Cardiac muscle cell (in vitro differentiated cells and primary cell): ENCODE results near the gene TNS1. TPM values are rescaled to one million over a fixed set of nuclear protein-coding genes. Genes with fewer than 3 reads are reported as not detected.
A peak's percentile ranks its signal among the peaks of the same experiment; 100 is the strongest.

Experiments
- DNase-seq, 2 donors: peaks; one replicate each; pipeline versions ENCODE4 v3.0.0 to v3.0.0-alpha.2; 2010 to 2017; ENCODE audit warnings: low read depth in 1 of 2, low spot score in 1 of 2
- H3K27ac ChIP-seq: fragments of 200-600 bp; sonication (generic); 2 replicates; pipeline ENCODE4 v1.5.1; 2016
- H3K27me3 ChIP-seq: fragments of 200-600 bp; sonication (generic); 2 replicates; pipeline ENCODE4 v1.6.0; 2016; ENCODE audit warnings: control low read depth
- H3K36me3 ChIP-seq: fragments of 200-600 bp; sonication (generic); 2 replicates; pipeline ENCODE4 v1.5.1; 2016; ENCODE audit warnings: control low read depth
- H3K4me1 ChIP-seq: fragments of 200-600 bp; sonication (generic); 2 replicates; pipeline ENCODE4 v1.8.1; 2017; ENCODE audit warnings: low read depth, mild to moderate bottlenecking, mixed run types
- H3K4me3 ChIP-seq: fragments of 200-600 bp; sonication (generic); 2 replicates; pipeline ENCODE4 v1.5.1; 2016; ENCODE audit warnings: mild to moderate bottlenecking
- H3K9me3 ChIP-seq: fragments of 200-600 bp; sonication (generic); 2 replicates; pipeline ENCODE4 v1.5.1; 2017; ENCODE audit warnings: low read depth, mild to moderate bottlenecking, control low read depth
- CTCF ChIP-seq: IDR thresholded peaks from 2 replicates; pipeline ENCODE4 v1.5.1; 2012; ENCODE audit warnings: low read depth, mild to moderate bottlenecking, low read length
- polyA plus RNA-seq: library from polyadenylated mRNA; unstranded; fragments of >200 nt; fragmentation: Nextera tagmentation; extraction: Ambion mirVana; gene quantifications from 2 replicates; pipeline ENCODE4 v1.2.1, GENCODE V29; 2016
- total RNA-seq: library from RNA; depleted of rRNA; stranded (reverse); fragments of >200 nt; gene quantifications from 2 replicates; pipeline ENCODE4 v1.2.3, GENCODE V29; 2016

Gene TNS1
- total and polyA plus RNA-seq, 2 experiments from 2014 or later, result 16.7 to 44.3 TPM

- Histone ChIP-seq H3K4me3 (no peak overlapping the region), H3K27me3 (no peaks in the 10 kb centered on the region), H3K9me3 (no peaks in the 10 kb centered on the region), H3K27ac (no peak overlapping the region), H3K4me1 (peaks cover 33% of the 10 kb centered on the region), H3K36me3 (peaks cover 3% of the 10 kb centered on the region)
- TF ChIP-seq CTCF, result no peak
- DNase-seq, result no peak
Observed at GRCh38 chr2:217846321-217846743, 156.5 kb downstream of the TNS1 start.

GRCh38 chr2:217845301-217845700 is 157.5 kb downstream of the TNS1 start:
- Histone ChIP-seq H3K27ac (no peak overlapping the region), H3K9me3 (no peaks in the 10 kb centered on the region), H3K4me3 (no peak overlapping the region), H3K4me1 (peaks cover 25% of the 10 kb centered on the region), H3K36me3 (peaks cover 3% of the 10 kb centered on the region), H3K27me3 (peaks cover 6% of the 10 kb centered on the region)
- DNase-seq, result no peak
- no peak for TF ChIP-seq CTCF

DNA sequence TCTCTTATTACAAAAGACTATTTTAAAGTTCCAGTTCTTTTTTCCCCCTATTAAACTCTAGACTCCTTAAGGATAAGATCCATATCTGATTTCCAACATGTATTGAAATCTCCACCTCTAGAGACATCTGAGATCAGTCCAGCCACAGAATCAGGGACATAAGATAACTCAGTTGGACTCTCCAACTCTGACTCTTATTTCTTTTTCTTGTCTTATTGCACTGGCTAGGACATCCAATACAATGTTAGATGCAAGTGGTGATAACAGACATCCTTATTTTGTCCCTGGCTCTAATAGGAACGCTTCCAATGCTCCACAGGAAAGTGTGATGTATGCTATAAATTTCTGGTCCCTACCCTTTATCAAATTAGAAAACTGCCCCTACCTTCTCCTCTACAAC is 158.1 kb downstream of the TNS1 start:
- Histone ChIP-seq H3K4me3 (no peak overlapping the region), H3K4me1 (peaks cover 25% of the 10 kb centered on the region), H3K9me3 (no peaks in the 10 kb centered on the region), H3K27me3 (peaks cover 12% of the 10 kb centered on the region), H3K27ac (no peak overlapping the region), H3K36me3 (peaks cover 3% of the 10 kb centered on the region)
- no peak for TF ChIP-seq CTCF
- no peak for DNase-seq

- Histone ChIP-seq H3K27ac (peak overlapping the region; percentile 56), H3K27me3 (peaks cover 20% of the 10 kb centered on the region), H3K36me3 (peaks cover 3% of the 10 kb centered on the region), H3K4me3 (no peak overlapping the region), H3K9me3 (no peaks in the 10 kb centered on the region), H3K4me1 (peaks cover 32% of the 10 kb centered on the region)
- TF ChIP-seq CTCF, result no peak
- peak; percentile 56 to 92 for DNase-seq
Observed at GRCh38 chr2:217843324-217843723, 159.5 kb downstream of the TNS1 start.

DNA sequence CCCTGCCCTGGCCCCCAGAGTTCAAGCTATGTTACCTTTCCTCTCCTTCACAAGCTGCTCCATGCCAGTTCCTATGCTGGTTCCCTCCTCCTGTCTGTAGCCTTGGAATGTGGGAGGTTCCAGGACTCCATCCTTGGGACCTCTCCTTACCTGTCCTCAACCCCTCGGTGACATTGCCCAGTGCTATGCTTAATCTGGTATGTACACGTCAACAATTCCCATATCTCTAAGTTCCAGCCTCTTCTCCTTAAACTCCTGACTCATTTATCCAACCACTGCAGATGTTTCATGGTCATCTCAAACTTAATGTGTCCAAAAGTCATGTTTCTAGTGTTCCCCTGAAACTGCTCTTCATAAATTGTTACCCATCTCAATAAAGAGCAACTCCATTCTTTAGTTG is 160.8 kb downstream of the TNS1 start:
- H3K4me3 ChIP-seq, result no peak overlapping the region
- TF ChIP-seq CTCF, result no peak
- H3K27ac ChIP-seq, result no peak overlapping the region
- H3K36me3 ChIP-seq, result no peaks in the 10 kb centered on the region
- peaks cover 31% of the 10 kb centered on the region for H3K27me3 ChIP-seq
- H3K9me3 ChIP-seq, result no peaks in the 10 kb centered on the region
- peaks cover 39% of the 10 kb centered on the region for H3K4me1 ChIP-seq
- no peak for DNase-seq

DNA sequence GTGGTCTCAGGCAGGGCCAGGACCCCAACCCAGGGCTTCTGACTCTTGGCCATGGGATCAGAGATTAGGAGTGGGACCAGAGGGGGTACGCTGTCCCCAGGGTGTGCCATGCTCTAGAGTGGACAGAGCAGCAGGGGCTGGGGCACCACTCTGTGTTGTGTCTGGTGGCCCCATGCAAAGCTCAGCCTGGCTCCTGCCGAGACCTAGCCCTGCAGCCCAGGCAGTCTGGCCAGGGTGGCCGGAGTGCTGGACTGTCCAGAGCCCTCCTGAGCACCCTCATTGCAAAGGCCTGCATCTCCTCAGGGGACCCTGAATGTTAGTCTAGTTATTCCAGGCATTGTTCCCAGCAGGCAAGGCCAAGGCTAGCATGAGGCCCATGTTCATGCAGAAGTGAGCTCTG is 162.3 kb downstream of the TNS1 start:
- TF ChIP-seq CTCF, result no peak
- Histone ChIP-seq H3K4me3 (no peak overlapping the region), H3K27me3 (peaks cover 34% of the 10 kb centered on the region), H3K27ac (no peak overlapping the region), H3K9me3 (no peaks in the 10 kb centered on the region), H3K36me3 (no peaks in the 10 kb centered on the region), H3K4me1 (peaks cover 45% of the 10 kb centered on the region)
- DNase-seq, result no peak
